Non-pigmented ciliary epithelial cell (primary cell): Measurements from ENCODE around the gene ZNF438.

Source experiments
- DNase-seq: peaks from one replicate; pipeline ENCODE4 v3.0.0-alpha.2; 2010; ENCODE audit warnings: low read depth

Gene ZNF438

DNA sequence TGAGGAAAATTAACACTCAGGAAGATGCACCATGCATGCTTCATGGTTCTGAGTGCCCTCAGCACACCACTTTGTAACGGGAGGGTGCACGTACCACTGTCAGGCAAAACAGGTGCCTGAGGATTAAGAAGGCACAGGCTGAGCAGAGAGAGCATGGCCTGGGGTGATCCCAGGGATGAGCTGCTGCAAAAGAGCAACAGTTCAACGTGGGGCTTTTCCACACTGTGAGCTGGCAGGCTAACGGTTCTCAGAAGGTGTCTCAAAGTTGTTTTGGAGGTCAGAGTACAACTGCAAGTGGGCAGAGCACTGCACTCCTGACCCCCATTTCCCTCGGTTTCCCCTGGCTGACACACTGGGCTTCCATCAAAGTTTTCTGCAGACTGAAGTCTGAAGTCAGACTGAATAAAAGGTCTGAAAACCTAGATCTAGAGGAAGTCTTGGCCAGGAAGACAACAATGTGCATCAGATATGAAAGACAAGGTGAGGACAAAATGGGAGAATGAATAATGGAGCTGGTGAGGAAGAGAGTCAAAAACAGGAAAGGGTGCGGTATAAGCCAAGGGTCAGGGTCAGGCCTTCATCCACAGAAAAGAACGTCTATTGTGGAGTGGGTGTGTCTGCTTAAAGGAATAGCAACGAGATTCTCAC is 20.5 kb downstream of the ZNF438 start:
- DNase-seq, result no peak

DNA sequence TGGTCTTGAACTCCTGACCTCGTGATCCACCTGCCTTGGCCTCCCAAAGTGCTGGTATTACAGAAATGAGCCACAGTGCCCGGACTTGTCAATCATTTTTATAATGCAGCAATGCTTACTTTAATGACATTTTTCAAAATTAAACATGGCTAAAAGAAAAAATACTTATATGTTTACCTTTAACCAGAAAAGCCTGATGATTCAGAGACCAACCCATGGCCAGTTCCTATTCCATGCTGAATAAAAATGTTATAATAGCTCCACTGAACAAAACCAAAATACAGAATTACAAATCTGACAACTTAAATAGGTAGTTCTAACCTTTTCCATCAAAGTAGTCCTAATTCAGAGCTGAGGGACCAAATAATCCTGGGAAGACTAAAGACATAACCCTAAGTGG is 21.6 kb downstream of the ZNF438 start:
- no peak for DNase-seq

DNA sequence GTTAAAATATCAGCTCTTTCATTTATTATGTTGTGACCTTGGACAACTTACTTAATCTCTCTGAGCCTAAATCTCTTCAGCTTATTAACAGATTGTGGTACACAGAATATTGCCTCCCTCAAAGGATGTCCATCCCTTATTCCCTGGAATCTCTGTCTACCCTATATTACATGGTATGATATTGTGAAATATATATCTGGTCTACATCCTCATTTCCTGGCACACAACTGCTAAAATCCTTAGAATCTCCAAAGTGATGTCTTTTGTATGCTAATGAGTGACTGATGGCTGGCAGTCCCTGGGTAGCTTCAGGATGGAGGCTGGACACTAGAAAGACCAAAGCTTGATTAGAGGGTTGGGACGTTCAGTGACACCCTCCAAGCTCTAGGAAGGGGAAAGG is 25.8 kb downstream of the ZNF438 start:
- no peak for DNase-seq

DNA sequence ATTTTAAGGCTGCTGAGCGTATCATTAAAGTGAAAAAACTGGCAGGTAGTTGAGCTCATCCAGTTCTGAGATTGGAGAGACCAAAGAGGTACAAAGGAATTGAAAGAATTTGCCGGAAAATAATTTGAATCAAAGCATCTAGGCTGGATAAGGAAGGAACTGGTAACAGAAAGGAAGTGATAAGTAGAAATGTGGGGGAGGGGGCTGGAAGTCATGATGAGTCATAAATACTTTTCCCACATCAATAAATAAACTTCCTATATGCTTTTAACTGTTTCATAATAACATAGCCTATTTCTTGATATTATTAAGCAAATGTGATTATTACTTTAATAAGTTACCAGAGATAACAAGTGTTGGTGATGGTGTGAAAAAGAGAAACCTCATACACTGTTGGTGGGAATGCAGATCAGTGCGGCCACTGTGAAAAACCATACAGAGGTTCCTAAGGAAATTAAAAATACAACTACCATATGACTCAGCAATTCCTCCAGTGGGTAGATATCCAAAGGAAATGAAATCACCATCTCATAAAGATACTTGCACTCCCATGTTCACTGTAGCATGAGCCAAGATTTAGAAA is 27.0 kb downstream of the ZNF438 start:
- no peak for DNase-seq

DNA sequence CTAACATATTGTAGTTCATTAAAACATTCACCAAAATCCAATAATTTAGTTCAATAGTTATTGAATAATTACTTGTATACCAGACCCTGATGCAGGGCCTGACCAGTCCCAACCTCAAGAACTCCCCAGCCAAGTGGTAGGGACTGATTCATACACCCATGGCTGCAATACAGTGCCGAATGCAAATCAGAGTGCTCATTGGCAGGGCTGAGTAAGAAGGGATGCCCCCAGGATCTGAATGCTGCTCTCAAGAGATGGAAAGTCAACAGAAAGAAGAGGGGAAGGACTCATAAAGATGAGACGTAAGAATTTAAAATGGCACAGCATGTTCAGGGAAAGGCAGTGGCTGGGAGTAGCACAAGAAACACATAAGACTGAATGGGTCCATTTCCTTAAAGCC is 29.9 kb downstream of the ZNF438 start:
- DNase-seq, result no peak

DNA sequence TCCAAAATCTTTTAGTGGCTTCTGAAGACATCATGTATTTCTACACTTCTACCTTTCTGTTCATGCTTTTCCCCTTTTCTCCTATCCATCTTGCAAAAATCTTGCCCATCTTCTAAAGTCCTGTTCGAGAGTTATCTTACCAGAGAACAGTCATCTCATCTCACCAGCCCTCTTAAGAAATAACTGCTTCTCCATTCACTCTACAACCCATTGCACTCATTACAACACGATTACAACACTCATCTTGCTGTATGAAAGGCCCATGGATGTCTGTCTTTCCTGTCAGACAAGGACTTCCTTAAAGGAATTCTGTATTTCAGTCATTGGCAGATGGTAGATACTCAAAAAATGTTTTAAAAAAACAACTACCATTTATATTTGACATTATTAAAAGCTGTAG is 30.8 kb downstream of the ZNF438 start:
- DNase-seq, result no peak

DNA sequence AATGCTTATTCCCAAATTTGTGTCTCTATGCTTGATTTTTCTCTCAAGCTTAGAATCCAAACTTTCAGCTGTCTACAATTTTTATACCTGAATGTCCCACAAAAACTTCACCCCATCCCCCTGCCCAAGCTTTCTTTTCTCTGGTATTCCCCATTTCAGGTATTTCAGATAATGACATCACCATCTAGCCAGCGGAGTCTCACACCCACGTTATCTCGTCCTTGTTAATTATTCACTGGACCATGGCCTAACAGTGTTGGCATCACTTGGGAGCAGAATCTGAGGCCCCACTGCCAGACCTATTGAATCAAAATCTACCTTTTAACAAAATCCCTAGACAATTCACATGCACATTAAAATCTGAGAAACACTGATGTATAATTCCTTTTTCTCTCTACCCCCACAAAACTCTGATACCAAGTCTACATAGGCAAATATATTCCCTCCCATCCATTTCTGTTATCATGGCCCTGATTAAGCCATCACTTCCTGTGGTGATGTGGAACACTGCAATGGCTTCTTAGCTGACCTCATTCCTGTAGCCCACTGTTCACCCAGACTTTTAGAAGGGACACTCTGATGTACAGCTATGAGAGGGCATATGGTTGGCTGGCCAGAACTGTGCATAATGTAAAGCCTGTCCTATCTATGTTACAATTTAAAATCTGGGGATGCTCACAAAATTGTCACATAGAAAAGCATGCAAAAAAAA is 31.4 kb downstream of the ZNF438 start:
- DNase-seq, result no peak

DNA sequence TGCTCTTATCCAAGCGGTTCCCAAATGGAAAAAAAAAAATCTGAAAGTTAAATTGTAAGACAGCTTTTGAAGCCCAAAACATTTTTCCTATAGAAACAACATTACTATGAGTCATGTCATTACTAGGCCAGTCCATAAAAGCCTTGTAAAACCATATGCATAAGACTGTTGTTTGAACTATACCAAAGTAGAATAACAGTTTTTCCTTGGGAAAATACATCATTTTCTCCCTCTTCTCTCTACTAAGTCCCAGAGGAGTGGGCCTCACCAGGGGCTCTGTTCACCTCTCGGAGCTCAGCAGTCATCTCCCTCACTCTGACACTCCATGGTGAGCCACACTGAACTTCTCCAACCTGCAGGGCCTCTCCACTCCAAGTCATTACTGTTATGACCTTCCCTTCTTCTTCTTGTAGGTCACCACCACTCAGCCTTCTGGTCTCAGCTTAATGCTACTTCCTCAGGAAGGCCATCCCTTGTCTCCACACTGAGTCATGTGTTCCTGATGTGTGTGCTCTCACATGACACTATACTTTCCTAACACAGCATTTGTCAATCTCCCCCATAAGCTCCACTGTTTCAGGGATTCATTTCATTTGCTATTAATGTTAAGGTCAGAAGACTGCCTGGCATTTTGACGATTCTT is 32.5 kb downstream of the ZNF438 start:
- no peak for DNase-seq

DNA sequence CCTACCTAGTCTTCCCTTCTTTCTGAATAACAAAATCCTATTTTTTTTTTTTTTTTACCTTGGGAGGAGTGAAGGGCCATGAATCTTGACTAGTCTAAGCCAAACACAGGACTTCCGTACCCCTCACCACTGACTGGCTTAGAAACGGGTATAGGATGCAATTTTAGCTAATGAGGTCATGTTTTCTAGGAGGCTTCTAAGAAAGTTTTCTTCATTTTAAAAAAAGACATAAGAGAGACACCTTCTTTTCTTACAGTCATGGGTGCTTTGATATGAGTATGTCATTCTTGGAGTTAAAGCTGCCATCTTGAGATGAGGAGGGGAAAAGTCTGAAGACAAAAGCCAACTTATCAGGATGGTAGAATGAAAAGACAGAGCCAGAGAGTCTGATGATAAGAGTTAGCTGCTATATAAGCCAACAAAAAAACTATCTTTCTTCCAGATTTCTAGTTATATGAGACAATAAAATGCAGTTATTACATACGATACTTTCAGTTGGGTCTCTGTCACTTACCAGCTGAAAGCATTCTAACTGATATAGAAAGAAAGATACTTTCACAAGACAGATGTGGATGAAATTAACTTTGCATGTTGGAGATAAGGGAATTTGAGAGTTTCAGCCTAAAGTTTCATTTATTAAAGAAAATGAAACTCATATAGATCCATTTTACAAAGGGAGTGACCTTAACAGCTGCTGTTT is 34.0 kb downstream of the ZNF438 start:
- DNase-seq, result no peak

DNA sequence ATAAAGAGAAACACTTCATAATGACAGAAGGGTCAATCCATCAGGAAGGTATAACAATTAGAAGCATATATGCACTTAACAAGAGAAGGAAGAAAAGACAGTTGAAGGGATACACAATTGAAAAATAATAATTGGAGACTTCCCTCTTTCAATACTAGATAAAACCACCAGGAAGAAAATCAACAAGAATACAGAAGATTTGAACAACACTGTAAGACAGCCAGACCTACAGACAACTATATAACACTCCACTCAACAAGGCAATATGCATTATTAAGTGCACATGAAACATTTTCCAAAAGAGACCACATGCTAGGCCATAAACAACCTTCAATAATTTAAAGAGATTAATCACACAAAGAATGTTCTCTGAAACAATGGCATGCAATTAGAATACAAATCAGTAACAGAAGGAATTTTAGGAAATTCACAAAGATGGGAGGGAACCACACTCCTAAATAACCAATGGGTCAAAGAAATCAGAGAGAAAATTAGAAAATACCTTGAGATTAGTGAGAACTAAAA is 35.1 kb downstream of the ZNF438 start:
- DNase-seq, result no peak

DNA sequence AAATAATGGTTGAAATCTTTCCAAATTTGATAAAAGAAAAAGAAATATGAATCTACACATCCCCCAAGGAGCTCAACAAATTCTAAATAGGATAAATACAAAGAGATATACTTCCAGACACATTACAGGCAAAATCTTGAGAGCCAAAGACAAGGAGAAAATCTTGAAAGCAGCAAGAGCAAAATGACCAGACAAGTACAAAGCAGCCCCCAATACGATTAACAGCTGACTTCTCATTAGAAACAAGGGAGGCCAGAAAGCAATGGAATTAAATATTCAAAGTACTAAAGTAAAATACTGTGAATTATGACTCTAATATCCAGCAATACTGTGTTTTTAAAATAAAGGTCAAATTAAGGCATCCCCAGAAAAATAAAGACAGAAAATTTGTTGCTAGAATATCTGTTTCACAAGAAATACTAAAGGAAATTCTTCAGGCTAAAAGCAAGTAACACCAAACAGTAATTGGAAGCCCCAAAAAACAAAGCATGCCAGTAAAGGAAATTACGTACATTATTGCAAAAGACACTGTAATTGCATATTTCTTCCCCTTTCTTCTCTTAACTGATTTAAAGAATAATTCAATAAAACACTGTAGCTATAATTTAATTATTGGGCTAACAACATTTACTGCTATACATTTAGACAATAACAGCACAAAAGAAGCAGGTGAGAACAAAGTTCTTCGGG is 36.4 kb downstream of the ZNF438 start:
- DNase-seq, result no peak

DNA sequence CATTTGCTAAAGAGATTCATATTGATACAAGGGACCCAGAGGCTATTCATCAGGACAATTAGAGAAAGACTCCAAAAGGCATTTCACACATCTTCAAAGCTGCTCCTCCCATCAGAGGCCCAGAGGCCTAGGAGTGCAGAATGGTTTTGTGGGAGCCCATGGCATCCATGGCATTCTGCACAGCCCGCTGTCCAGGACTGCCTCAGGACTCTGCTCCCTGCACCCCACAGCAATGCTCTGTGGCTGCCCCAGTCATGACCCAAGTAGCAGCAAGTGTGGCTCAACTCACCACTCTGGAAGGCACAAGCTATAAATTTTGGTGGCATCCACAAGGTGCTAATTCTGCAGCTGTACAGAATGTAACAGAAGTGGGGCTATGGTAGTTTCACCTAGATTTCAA is 38.5 kb downstream of the ZNF438 start:
- DNase-seq, result no peak

DNA sequence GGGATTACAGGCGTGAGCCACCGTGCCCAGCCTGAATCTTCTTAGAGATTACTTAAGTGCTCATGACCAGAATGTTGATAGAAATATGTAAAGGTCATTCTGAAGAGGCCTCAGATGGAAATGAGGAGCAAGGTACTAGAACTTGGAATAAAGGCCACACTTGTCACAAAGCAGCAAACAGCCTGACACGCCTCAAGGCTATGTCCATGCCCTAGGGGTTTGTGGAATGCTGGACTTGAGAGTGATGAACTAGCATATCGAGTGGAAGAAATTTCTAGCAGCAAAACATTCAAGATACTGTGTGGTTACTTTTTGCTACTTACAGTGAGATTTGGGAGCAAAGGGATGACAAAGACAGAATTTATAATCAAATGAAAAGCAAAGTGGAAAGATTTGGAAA is 39.0 kb downstream of the ZNF438 start:
- no peak for DNase-seq

DNA sequence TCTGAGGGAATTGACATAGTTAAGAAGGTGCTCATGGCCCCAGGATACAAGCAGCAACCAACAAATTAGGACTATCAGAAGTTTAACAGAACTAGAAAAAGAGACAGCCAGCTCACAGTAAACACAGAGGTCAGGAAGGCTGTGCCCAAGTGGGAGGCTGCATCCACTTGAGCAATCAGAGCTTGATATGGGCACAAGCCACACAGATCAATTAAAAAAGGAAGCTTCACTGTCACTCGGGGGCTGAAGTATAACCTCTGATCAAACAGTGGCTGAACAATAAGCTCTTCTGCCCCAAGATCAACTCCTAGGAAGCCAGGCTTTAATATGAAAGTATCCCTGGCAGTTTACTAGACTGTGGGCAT is 40.0 kb downstream of the ZNF438 start:
- DNase-seq, result no peak

DNA sequence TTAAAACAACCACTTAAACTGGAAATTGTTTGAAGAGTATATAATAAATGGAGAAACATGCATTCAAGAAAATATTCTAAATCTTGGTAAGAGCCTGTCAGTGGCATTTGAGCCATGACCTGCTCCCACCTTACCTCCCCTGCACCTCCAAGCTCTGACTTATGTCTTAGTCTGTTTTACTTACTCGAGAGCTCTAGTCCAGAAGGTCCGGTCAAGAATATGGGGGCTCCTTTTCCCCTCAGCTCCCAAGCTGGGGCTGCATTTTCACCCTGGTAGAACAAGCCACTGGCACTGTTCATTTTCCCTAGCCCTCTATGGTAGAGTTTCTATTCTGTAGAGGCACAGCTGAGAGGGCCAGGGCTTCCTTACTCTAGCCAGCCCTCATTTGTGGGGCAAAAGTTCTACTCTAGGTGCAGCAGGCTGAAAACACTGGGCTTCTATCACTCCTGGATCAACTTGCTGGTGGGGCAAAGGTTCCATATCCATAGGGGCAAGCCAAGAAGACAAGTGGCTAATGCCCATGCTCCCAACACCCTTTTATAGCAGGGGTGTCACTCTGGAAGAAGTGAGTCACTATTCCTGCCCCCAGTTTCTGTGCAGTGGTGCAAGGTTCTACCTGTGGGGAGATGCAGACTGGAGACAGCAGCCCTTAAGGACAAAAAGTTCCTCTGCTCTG is 40.6 kb downstream of the ZNF438 start:
- no peak for DNase-seq

DNA sequence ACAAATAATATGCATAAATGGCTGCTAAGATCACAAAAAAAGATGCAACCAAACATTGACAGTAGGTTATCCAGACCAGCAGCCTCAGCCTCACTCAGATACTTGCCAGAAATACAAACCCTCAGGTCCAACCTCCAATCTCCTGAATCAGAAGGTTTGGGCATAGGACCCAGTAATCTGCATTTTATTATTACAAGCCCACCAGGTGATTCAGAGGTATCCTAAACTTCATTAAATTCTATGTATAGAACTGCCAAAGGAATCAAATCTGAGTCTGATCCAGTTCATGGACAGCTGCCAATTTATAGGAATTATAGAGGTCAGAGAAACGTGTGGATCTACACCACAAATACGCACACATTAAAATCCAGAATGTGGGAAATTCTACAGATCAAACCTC is 41.3 kb downstream of the ZNF438 start:
- DNase-seq, result no peak

DNA sequence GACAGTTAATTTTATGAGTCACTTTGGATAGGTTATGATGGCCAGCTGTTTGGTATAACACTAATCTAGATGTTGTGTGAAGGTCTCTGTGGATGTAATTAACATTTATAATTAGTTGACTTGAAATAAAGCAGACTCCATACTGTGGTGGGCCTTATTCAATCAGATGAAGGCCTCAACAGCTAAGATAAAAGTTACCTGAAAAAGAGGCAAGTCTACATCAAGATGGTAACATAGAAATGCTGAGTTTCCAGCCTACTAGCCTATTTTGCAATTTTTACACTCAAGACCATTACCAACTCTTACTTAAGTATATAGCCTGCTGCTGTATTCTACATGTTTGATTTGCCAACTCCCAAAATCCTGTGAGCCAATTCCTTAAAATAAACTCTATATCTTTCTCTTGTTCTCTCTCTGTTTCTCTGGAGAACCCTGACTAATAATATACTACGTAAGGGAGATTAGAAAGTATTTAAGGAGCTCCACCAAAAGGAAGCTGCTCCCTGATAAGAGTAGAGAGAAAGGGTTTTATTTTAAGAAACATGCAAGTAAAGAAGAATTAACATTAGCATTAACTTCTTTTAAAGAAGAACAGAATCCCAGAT is 42.7 kb downstream of the ZNF438 start:
- no peak for DNase-seq

DNA sequence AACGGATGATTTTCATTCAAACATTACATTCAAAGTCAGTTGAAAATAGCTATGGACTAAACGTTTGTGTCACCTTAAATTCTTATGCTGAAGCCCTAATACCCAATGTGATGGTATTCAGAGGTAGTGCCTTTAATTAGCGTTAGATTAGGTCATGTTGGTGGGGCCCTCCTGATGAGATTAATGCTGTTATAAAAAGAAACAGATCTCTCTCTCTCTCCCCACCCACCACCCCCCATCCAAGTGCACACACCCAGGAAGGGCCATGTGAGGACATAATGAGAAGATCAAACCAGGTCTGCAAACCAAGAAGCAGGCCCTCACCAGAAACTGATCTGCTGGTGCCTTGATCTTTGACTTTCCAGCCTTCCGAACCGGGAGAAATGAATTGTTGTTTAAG is 44.2 kb downstream of the ZNF438 start:
- DNase-seq, result no peak

DNA sequence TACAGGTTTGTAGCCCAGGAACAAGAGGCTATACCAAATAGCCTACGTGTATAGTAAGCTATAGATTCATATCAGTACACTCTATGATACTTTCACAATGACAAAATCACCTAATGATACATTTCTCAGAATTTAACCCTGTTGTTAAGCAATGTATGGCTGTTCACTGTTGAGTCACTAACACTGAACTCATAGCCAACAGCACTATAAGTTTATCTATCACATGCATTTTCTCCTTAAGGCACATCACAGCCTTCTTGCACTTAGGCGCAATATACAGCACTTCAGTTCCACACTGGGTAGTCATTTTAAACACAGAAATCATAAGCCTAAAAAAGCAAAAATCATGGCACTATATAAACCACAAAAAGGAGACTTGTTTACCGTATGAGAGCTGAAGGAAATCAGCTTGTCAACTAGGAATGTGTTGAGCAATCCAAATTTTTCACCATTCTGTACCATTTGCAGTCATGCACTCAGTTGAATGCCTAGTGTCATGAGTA is 45.6 kb downstream of the ZNF438 start:
- no peak for DNase-seq

DNA sequence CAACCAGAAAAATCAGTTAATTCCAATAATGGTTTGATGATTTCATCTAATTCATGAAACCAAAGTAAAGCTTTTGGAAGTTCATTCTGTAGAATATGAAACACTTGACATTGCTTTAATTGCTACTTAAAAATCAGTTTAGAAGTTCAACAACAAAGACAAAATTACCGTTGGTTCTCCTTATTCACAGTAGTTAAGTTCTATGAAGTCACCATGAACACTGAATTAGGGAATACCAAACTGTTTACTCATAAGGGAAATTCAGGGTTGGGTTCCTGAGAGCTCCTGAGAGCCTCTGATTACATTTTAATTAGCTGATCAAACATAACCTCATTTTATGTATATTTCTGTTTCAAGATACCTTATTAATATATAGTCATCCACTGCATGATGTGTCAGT is 46.2 kb downstream of the ZNF438 start:
- DNase-seq, result no peak
